ENCODE data around the gene TBL1X. TPM values are rescaled to one million over a fixed set of nuclear protein-coding genes. Genes with fewer than 3 reads are reported as not detected.

The TBL1X gene
- polyA plus RNA-seq, 3 donors, result 4.2 to 11.0 (median 10.9) TPM

DNA sequence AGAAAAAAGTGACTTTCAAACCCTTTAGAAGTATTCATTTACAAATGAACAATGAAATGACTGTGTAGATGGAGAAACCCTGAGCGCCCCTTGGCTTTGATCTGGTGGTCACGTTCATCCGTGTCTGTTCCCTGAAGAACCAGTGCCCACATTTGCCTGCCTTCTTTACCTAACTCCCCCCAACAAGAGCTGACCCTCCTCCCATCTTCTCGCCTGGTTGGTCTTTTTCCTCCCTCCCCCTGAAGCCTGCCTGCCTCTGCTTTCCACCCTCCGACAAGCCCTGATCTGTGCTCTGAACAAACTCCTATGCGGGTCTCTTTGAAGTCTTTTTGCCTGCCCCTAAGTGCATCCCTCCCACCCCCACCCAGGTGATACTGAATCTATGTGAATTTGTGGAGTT, 18.5 kb downstream of the TBL1X start:
- WGBS, 3 donors, result 73 to 96% (median 94%) methylated on average over 6 of the region's 6 CpGs
- H3K27ac ChIP-seq (ENCODE audit: low read depth, low read length), result no peak overlapping the region

- no peak overlapping the region for H3K27ac ChIP-seq (ENCODE audit: low read depth, low read length)
- WGBS, 3 donors, result 72 to 80% (median 79%) methylated on average over 3 of the region's 3 CpGs
These were observed 22.0 kb downstream of the TBL1X start for GRCh38 chrX:9486786-9487387.

DNA sequence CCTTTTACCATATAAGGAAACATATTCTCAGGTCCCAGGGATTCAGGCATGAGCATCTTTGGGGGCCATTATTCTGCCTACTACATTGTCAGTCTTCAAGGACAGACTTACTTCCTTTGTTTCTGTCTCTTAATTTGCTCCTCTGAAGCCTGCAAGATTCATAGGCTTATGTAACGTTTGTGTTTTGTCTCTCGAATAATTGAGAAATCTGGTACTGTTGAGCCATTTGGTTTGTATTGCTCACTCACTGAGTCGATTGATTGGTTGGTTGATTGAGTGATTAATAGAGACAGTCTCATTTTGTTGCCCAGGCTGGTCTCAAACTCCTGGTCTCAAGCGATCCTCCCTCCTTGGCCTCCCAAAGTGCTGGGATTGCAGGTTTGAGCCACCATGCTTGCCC, 23.7 kb downstream of the TBL1X start:
- H3K27ac ChIP-seq (ENCODE audit: low read depth, low read length), result no peak overlapping the region
- WGBS, 3 donors, result 61 to 72% (median 62%) methylated on average over 4 of the region's 4 CpGs

DNA sequence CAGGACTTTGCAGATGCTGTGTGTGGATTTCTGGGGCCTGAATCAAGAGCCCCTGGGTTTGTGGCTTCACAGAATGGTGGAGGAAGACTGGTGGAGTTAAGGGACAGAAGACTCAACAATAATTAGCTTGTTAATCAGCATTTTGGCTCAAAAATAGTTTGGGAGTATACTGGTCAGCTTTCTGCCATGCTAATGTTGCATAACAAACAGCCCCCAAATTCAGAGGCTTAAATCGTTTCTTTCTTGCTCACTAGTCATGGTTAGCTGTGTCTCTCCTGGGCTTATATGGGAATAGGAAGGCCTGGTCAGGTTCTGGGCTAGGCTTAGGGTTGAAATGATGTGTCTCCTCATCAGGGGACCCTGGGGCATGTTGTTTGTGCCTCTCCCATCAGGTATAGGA, 24.4 kb downstream of the TBL1X start:
- 0% methylated on average over 1 of the region's 1 CpG for WGBS, 3 donors
- H3K27ac ChIP-seq (ENCODE audit: low read depth, low read length), result no peak overlapping the region

GRCh38 chrX:9492901-9493300, 28.0 kb downstream of the TBL1X start:
- 25 to 78% (median 63%) methylated on average over 2 of the region's 2 CpGs for WGBS, 3 donors

DNA sequence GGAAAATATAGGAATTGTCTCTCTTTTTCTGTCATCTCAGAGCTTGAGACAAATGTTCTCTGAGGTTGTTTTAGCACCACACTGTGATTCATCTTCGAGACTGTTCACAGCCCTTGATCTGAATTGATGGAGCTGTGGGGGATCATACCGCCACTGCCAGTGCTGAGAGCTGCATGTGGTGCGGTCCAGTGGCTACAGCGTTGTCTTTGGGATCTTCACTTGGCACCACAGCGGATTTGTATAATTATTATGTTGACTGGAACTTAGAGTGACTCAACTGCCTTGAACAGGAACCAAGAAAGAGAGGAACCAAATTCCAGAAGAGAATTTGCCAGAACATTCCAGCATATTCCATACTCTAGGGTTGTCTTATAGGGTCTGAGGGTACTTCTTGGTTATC, 29.1 kb downstream of the TBL1X start:
- WGBS, 3 donors, result 82 to 95% (median 90%) methylated on average over 5 of the region's 5 CpGs

More at GRCh38 chrX:9492901-9493300, 28.0 kb downstream of the TBL1X start:
- no peak overlapping the region for H3K27ac ChIP-seq (ENCODE audit: low read depth, low read length)

GRCh38 chrX:9494771-9495170, 29.9 kb downstream of the TBL1X start:
- WGBS, 3 donors, result 32 to 75% (median 34%) methylated on average over 6 of the region's 6 CpGs
- no peak overlapping the region for H3K27ac ChIP-seq (ENCODE audit: low read depth, low read length)

More for the DNA sequence above, 29.1 kb downstream of the TBL1X start:
- no peak overlapping the region for H3K27ac ChIP-seq (ENCODE audit: low read depth, low read length)

- H3K27ac ChIP-seq (ENCODE audit: low read depth, low read length), result no peak overlapping the region
- 91 to 98% (median 93%) methylated on average over 10 of the region's 10 CpGs for WGBS, 3 donors
These were observed 30.6 kb downstream of the TBL1X start for GRCh38 chrX:9495496-9495895.

- no peak overlapping the region for H3K27ac ChIP-seq (ENCODE audit: low read depth, low read length)
- WGBS, 3 donors, result 75 to 87% (median 76%) methylated on average over 5 of the region's 5 CpGs
These were observed 33.4 kb downstream of the TBL1X start for GRCh38 chrX:9498236-9498635.

GRCh38 chrX:9500584-9500983, 35.7 kb downstream of the TBL1X start:
- 88 to 93% (median 91%) methylated on average over 6 of the region's 6 CpGs for WGBS, 3 donors
- H3K27ac ChIP-seq (ENCODE audit: low read depth, low read length), result no peak overlapping the region

GRCh38 chrX:9501362-9501761, 36.5 kb downstream of the TBL1X start:
- no peak overlapping the region for H3K27ac ChIP-seq (ENCODE audit: low read depth, low read length)
- 90 to 100% (median 92%) methylated on average over 2 of the region's 2 CpGs for WGBS, 3 donors

- WGBS, 3 donors, result 78 to 88% (median 84%) methylated on average over 8 of the region's 8 CpGs
- H3K27ac ChIP-seq (ENCODE audit: low read depth, low read length), result no peak overlapping the region
These were observed 38.4 kb downstream of the TBL1X start for GRCh38 chrX:9503261-9503660.

GRCh38 chrX:9510366-9510765, 45.5 kb downstream of the TBL1X start:
- no peak overlapping the region for H3K27ac ChIP-seq (ENCODE audit: low read depth, low read length)
- 78 to 86% (median 83%) methylated on average over 2 of the region's 2 CpGs for WGBS, 3 donors

GRCh38 chrX:9510980-9511379, 46.1 kb downstream of the TBL1X start:
- no peak overlapping the region for H3K27ac ChIP-seq (ENCODE audit: low read depth, low read length)
- 78 to 93% (median 84%) methylated on average over 3 of the region's 3 CpGs for WGBS, 3 donors

DNA sequence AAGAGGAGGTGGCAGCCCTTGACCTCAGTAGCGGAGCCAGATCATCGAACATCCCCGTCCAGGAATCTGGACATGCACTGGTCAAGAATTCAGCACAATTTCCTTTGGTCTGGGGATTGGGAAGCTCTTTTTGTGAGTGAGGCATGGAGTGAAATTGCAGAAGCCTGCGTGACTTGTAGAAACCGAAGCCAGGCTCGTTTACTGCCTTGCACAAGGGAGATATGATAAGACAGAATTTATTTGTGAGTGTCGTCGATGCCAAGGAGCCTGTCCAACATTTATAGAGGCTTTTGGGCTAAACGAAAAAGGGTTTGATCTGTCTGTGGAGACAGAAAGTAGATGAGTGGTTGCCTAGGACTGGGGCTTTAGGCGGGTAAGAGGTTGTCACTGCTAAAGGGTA, 50.6 kb downstream of the TBL1X start:
- H3K27ac ChIP-seq (ENCODE audit: low read depth, low read length), result no peak overlapping the region
- WGBS, 3 donors, result 60 to 73% (median 66%) methylated on average over 10 of the region's 10 CpGs

DNA sequence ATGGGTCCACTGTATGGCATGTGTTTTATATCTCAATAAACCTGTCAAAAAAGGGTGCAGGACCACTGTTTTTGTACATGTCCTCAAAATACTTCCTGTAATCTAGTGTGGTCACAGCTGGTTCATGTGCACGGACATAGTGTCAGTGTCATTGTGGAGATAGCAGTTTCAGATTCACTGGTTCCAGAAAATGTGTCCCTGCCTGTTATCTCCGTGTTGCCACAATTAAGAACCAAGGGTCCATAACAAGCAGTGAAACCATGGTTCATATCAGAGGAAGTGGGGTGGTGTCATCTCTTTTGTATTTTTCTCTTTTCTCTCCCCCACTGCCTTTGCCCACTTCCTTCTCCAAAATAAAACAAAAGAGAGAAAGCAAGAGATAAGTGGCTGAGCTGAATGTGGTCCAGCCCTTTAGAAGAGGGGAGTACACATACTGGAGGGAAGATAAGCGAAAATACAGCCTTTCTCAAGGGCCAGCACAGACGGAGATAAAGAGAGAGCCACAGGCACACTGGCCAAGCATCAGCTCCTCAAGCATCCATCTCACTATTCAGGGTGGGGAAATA, 51.2 kb downstream of the TBL1X start:
- 50 to 71% (median 62%) methylated on average over 4 of the region's 4 CpGs for WGBS, 3 donors

GRCh38 chrX:9516635-9517034, 51.8 kb downstream of the TBL1X start:
- WGBS, 3 donors, result 51 to 87% (median 69%) methylated on average over 3 of the region's 3 CpGs
- no peak overlapping the region for H3K27ac ChIP-seq (ENCODE audit: low read depth, low read length)

More for the DNA sequence above, 51.2 kb downstream of the TBL1X start:
- no peak overlapping the region for H3K27ac ChIP-seq (ENCODE audit: low read depth, low read length)

GRCh38 chrX:9518051-9518450, 53.2 kb downstream of the TBL1X start:
- no peak overlapping the region for H3K27ac ChIP-seq (ENCODE audit: low read depth, low read length)
- 72 to 89% (median 72%) methylated on average over 4 of the region's 4 CpGs for WGBS, 3 donors

DNA sequence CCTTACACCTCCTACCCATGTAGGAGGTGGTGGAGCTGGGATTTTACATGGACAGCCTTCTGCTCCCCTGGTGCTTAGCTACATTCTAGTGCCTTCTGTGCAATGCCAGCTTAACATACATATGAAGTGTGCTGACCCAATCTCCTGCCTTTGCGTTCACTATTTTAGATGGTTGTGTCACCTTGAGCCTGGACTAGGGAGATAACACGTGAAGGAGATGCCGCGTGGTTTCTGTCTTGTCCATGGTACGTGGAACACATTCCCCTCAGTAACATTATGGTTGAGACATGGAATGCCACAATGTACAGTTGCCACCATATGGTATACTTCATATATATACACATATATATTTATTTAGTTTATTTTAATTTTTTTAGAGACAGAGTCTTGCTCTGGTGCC, 54.0 kb downstream of the TBL1X start:
- 94 to 97% (median 97%) methylated on average over 5 of the region's 5 CpGs for WGBS, 3 donors
- no peak overlapping the region for H3K27ac ChIP-seq (ENCODE audit: low read depth, low read length)

DNA sequence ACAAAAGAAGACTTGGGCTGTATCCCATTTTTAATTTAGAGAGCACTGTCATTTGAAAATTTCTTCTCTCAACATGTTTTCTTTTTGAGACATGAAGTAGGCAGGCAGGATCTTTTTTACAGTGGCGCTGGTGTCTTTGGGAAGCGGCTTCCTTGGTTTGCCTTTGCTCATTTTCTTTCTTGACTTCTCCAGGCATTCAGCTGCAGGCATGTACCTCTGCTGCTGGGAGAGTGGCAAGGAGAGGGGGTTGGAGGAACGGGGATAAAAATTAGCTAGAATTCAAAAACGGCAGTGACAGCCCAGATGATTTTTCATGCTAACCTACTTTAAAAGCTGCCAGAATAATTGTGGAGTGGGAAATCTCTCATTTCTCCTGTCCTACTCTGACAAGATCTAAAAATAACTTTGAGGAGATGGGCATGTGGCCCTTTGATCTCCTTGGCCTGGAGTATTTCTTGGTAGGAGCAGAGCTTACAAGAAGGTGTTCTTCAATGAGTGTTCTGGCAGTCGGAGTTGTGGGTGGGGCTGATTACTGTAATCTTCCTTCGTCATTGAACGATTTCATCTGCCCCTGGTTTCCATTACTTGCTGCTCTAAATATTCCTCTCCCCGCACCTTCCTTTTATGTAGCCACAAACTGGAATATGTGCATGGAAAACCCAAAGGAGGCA, 54.8 kb downstream of the TBL1X start:
- no peak overlapping the region for H3K27ac ChIP-seq (ENCODE audit: low read depth, low read length)
- 47 to 69% (median 69%) methylated on average over 8 of the region's 8 CpGs for WGBS, 3 donors
